NCI-H128 (cell line): ENCODE data around the gene TTC9.

Source experiments
- DNase-seq: peaks from one replicate; lab custom pipeline; 2025; ENCODE audit not compliant: unreplicated experiment; lab: John Stamatoyannopoulos, UW

Gene TTC9

DNA sequence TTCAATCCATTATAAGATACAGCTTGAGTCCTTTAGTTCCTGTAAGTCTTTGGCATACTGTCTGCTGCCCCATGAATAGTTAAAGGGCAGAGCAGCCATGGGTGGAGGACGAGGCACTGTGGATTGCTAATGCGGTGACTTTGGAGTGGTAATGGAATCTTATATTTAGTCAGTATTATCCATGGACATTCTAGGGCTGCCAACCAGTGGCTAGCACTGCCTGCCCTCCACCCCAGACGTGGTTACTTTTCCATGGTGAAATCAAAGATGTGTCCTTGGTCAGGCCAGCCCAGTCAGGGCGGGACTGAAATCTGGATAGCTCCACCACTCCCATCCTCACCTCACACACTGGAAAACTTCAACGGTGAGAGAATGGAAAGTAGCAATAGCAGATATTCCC, 2.3 kb downstream of the TTC9 start:
- no peak for DNase-seq

GRCh38 chr14:70645892-70646291, 4.2 kb downstream of the TTC9 start:
- no peak for DNase-seq

DNA sequence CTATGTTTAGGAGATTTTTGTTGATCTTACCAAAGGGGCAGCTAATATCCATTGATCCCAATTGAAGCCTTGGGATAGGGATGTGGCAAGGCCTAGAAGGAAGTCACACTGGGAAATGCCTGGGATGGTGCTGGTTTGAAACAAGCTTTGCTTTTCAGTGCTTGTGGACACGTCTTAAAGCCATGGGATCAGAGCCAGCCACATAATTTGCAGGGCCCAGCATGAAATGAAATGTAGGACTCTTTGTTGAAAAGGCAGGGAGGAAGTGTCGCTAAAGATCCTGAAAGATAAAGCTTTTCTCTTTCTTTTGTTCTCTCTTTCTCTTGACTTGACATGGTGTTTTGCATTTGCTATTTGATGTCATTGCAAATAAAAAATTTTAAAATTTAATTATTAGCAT, 5.0 kb downstream of the TTC9 start:
- DNase-seq: no peak

- DNase-seq: no peak
These were observed 6.6 kb downstream of the TTC9 start for GRCh38 chr14:70648346-70648745.

GRCh38 chr14:70649803-70650202, 8.1 kb downstream of the TTC9 start:
- no peak for DNase-seq

- no peak for DNase-seq
These were observed 9.8 kb downstream of the TTC9 start for GRCh38 chr14:70651522-70651921.

- DNase-seq: no peak
These were observed 11.2 kb downstream of the TTC9 start for GRCh38 chr14:70652871-70653270.

DNA sequence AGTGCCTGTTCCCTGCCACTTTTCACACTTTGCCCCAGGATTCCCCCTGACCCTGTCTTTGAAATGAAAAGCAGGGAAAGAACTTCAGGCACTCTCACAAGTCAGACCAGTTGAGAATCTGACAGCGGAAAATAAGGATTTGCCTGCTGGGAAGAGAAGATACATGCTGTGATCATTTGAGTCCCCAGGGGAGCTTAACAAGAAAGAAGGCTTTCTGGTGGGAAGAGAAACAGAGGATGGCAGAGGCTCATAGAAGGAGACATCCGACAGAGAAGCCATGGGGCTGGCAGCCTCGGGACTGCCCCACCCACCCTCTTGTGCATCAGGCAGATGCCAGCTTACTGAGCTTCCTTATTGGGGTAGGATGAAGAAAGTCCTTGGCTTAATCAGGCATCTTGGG, 11.9 kb downstream of the TTC9 start:
- DNase-seq: no peak

- no peak for DNase-seq
These were observed 12.9 kb downstream of the TTC9 start for GRCh38 chr14:70654632-70655031.

- DNase-seq: no peak
These were observed 13.6 kb downstream of the TTC9 start for GRCh38 chr14:70655110-70655826.

- no peak for DNase-seq
These were observed 17.2 kb downstream of the TTC9 start for GRCh38 chr14:70658899-70659298.

DNA sequence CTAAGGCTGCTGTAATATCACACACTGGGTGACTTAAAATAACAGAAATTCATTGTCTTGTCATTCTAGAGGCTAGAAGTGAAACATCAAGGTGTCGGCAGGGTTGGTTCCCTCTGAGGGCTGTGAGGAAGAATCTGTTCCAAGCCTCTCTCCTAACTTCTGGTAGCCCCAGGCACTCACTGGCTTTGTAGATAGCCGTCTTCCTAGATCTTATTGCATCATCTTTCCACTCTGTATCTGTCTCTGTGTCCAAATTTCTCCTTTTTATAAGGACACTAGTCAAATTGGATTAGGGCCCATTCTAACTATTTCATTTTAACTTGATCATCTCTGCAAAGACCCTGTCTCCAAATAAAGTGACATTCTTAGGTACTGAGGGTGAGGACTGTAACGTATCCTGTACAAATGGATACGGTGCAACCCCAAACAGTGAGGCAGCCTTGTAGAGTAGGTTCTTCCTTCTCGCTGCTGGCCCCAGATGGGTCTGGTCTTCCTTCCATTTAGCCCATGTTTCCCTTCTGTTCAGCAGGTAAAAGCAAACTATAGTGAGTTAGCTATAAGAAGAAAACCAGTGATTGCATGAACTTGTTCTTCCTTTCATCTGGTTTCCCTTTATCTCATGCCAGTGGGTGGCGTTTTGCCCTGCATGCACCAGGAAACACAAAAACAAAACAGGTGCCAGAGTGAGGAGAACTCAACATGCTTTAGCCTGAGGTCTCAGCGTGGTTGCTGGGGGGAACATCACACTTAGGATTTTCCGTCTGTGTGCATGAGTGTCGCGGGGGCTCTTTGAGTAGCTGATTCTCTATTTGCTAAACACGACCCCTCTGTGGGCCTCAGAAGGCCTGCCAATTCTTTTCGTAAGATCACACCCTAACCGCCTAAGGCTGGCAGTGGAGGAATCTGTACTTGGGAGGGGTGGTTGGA, 19.5 kb downstream of the TTC9 start:
- no peak for DNase-seq

DNA sequence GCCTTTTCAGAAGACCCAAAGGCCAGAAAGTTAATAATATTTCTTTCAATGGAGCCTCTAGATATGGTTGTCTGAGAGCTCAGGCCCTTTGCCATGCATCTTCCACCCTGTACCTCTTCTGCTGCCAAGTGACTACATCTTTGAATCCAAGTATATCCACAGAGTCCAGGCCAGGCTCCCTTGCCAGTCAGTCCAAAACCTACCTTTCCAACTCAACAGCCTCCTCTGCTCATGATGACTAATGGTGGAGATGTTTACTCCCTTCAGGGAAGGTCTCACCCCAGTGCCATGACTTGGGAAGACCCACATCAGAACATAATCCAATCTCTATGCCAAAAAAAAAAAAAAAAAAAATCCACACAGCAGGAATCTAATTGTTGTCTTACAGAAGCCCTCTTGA, 20.4 kb downstream of the TTC9 start:
- no peak for DNase-seq

DNA sequence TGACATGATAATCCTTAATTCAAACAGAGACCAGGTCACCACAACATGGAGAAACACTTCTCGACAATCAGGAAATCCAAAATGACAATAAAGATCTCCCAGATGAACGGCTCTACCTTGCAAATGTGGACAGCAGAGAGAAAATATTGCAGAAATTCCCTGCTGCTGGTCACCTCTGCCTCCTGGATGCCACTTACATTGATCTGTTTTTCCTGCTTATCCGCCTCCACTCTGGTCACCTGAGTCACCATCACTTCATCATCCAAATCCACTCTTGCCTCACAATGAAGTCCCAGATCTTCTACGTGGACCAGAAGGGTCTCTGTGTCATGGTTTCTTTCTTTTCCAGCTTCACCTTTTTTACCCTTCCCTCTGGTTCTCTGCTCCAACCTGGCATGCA, 21.1 kb downstream of the TTC9 start:
- no peak for DNase-seq

- no peak for DNase-seq
These were observed 22.0 kb downstream of the TTC9 start for GRCh38 chr14:70663707-70664179.

DNA sequence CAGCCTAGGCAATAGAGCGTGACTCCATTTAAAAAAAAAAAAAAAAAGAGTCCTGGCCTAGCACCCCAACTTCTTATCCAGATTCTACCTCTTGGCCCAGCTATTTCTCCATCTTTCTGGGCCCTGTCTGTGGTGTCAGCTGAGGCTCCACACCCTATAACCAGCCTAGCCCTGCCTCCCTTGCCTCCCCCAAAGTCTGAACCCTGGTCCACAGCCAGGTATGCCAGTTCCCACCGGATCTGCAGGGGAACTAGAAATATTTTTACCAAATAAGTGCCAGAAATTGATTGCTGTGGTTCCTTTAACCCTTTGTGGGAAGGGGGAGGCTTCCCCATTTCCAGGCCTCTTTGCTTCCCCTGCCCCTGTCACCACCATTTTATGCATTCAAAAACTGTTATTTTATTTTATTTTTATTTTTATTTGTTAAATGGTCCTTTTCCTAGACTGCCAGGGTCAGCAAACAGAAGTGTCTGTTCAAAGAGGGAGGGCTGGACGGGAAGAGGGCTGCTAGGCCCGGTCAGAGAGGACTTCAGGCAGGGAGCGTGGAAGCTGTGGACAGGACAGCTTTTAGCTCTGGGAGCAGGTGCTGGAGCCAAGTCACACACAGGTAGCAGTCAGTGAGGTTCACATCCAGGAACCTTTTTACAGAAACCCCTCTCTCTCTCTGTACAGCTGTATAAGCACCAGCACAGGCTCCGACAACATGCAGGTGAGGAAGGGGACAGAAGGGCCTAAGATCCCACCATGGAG, 23.2 kb downstream of the TTC9 start:
- no peak for DNase-seq

- no peak for DNase-seq
These were observed 24.0 kb downstream of the TTC9 start for GRCh38 chr14:70665448-70666360.

- no peak for DNase-seq
These were observed 24.6 kb downstream of the TTC9 start for GRCh38 chr14:70666361-70666686.

DNA sequence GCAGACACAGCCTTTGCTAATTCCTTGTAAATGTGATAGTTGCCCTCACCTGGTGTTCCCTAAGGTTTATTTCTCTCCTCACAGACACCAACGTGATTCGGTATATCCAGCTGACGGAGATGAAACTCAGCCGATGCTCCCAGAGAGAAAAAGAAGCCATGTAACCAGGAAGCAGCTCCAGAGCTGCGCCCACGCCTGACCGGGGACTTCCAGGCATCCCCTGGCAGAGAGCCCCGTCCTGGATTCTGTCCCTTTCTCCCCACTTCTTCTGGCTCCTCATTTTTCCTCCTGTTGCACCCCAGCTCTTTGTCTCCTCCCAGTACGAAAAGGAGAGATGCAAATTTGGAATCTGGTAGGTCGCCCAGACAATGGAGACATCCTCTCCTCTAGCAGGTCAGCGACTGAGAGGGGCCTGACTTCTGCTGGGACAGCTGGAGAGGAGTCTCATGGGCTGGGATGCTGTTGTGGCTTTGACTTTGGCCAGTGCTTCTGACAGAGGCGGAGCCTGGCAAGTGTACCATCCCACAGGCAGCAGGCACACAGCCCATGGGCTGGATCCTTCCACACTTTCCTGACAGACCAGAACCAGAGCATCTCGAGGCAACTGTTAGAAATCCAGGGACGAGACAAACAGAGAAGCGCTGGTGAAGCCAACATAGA, 29.4 kb downstream of the TTC9 start:
- DNase-seq: no peak
